Measurements from ENCODE around the gene STIP1.

GRCh38 chr11:64239662-64240434 is 53.9 kb downstream of the STIP1 start:
- TF ChIP-seq, protein P1, sequence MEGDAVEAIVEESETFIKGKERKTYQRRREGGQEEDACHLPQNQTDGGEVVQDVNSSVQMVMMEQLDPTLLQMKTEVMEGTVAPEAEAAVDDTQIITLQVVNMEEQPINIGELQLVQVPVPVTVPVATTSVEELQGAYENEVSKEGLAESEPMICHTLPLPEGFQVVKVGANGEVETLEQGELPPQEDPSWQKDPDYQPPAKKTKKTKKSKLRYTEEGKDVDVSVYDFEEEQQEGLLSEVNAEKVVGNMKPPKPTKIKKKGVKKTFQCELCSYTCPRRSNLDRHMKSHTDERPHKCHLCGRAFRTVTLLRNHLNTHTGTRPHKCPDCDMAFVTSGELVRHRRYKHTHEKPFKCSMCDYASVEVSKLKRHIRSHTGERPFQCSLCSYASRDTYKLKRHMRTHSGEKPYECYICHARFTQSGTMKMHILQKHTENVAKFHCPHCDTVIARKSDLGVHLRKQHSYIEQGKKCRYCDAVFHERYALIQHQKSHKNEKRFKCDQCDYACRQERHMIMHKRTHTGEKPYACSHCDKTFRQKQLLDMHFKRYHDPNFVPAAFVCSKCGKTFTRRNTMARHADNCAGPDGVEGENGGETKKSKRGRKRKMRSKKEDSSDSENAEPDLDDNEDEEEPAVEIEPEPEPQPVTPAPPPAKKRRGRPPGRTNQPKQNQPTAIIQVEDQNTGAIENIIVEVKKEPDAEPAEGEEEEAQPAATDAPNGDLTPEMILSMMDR (conservative IDR thresholded peaks at IDR 0.05) = no peak
- TF ChIP-seq EZH2 (IDR thresholded peaks at IDR 0.05; ENCODE audit: low read depth) = no peak
